Measurements from ENCODE around the gene CAMK2N1. TPM values are rescaled to one million over a fixed set of nuclear protein-coding genes. Genes with fewer than 3 reads are reported as not detected.

Gene CAMK2N1
- total RNA-seq, 1 donor from 2014 or later = 11.3 TPM

- peaks cover 4% of the 10 kb centered on the region for H3K27me3 ChIP-seq (ENCODE audit: control insufficient read depth, insufficient read depth, low read length)
- DNase-seq (ENCODE audit: low read depth) (no peak), FAIRE-seq (peak; percentile 43)
- H3K36me3 ChIP-seq (ENCODE audit: control insufficient read depth, insufficient read depth, low read length) = no peaks in the 10 kb centered on the region
- TF ChIP-seq, protein P1, sequence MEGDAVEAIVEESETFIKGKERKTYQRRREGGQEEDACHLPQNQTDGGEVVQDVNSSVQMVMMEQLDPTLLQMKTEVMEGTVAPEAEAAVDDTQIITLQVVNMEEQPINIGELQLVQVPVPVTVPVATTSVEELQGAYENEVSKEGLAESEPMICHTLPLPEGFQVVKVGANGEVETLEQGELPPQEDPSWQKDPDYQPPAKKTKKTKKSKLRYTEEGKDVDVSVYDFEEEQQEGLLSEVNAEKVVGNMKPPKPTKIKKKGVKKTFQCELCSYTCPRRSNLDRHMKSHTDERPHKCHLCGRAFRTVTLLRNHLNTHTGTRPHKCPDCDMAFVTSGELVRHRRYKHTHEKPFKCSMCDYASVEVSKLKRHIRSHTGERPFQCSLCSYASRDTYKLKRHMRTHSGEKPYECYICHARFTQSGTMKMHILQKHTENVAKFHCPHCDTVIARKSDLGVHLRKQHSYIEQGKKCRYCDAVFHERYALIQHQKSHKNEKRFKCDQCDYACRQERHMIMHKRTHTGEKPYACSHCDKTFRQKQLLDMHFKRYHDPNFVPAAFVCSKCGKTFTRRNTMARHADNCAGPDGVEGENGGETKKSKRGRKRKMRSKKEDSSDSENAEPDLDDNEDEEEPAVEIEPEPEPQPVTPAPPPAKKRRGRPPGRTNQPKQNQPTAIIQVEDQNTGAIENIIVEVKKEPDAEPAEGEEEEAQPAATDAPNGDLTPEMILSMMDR (IDR thresholded peaks at IDR 0.05; ENCODE audit: insufficient read depth, low read length, severe bottlenecking) = no peak
- H3K4me3 ChIP-seq (ENCODE audit: low read depth, low read length) = no peak overlapping the region
Measured at GRCh38 chr1:20432891-20433290, 53.1 kb downstream of the CAMK2N1 start.

Other genes with a start within 250 kb of the CAMK2N1 start
- gene VWA5B1, start 195.3 kb downstream of the CAMK2N1 start, total RNA-seq = not detected in 2 replicates
- gene MUL1, start 21.9 kb upstream of the CAMK2N1 start, total RNA-seq = 22.1 and 25.7 TPM in 2 replicates
- gene FAM43B, start 66.4 kb upstream of the CAMK2N1 start, total RNA-seq = not detected in 2 replicates
- gene CDA, start 102.9 kb upstream of the CAMK2N1 start, total RNA-seq = 0.79 and 1.4 TPM in 2 replicates
- 61.1 and 73.0 TPM in 2 replicates for gene PINK1, start 147.2 kb upstream of the CAMK2N1 start, total RNA-seq
- gene DDOST, start 175.2 kb upstream of the CAMK2N1 start, total RNA-seq = 288 and 346 TPM in 2 replicates
- 1.0 and 3.2 TPM in 2 replicates for gene KIF17, start 231.8 kb upstream of the CAMK2N1 start, total RNA-seq
- 32.6 and 55.3 TPM in 2 replicates for gene SH2D5, start 246.5 kb upstream of the CAMK2N1 start, total RNA-seq

Data from bronchial epithelial cell (primary cell).